Activated CD8-positive, alpha-beta T cell treated with anti-CD3 and anti-CD28 coated beads, Interleukin-2, amount 10 ng/mL, durations not matched to agents 7 days and 5 days (primary cell): ENCODE measurements around the gene MEGF6. TPM values are rescaled to one million over a fixed set of nuclear protein-coding genes. Genes with fewer than 3 reads are reported as not detected.

Experiments
- ATAC-seq: fragments of 150-1000 bp; cut with Tn5 transposase; one replicate; pipeline ENCODE4 v1.10.0; 2021; ENCODE audit warnings: moderate library complexity
- CTCF ChIA-PET: fragments of 350-600 bp; sonication (Branson Sonifier 250); formaldehyde crosslinking; loops from one replicate; lab custom pipeline; 2021; ENCODE audit warnings: antibody characterized with exemption; lab: Charles Lee
- POLR2A ChIA-PET: fragments of 350-600 bp; sonication (Branson Sonifier 250); formaldehyde crosslinking; loops from one replicate; lab custom pipeline; 2021; ENCODE audit warnings: antibody characterized with exemption; lab: Charles Lee
- DNase-seq: peaks from one replicate; pipeline ENCODE4 v3.0.0-alpha.2; 2020
- H3K27ac Mint-ChIP-seq: one replicate; pipeline ENCODE4 v1.8.0; 2021; ENCODE audit warnings: mild to moderate bottlenecking, mixed read lengths
- H3K27me3 Mint-ChIP-seq: one replicate; pipeline ENCODE4 v1.8.0; 2021; ENCODE audit warnings: low read depth, mixed read lengths
- H3K36me3 Mint-ChIP-seq: one replicate; pipeline ENCODE4 v1.8.0; 2021; ENCODE audit warnings: low read depth, mixed read lengths
- H3K4me1 Mint-ChIP-seq: one replicate; pipeline ENCODE4 v1.8.0; 2021; ENCODE audit warnings: low read depth, mixed read lengths
- H3K4me3 Mint-ChIP-seq: one replicate; pipeline ENCODE4 v1.8.0; 2021; ENCODE audit warnings: mild to moderate bottlenecking, mixed read lengths
- H3K9me3 Mint-ChIP-seq: one replicate; pipeline ENCODE4 v1.8.0; 2022; ENCODE audit warnings: mixed read lengths; ENCODE audit not compliant: insufficient read depth
- total RNA-seq, 2 experiments: library from RNA; stranded (reverse); gene quantifications; one replicate each; pipeline ENCODE4 v1.2.3, GENCODE V29; 2021

Gene MEGF6
- total RNA-seq, 2 experiments from 2014 or later = 7.1 to 8.3 TPM

DNA sequence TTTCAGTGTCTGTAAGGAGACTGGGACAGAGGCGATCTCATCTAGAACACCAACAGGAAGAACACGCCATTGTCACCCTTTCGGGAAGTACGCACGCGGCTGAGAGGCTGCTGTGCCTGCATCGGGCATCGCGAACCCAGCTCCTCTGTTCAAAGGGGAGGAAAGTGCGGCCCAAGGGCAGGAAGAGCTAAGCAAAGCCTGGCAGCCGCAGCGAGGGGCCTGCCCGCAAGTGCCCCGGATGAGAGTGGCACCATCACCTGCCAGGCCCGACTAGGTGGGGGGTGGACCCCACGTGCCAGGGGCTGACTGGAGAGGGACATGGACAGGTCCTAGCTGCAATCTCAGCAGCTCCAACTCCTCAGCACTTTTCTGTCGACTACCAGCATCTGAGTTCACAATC, 21.0 kb upstream of the MEGF6 start:
- no peak for ATAC-seq
- Mint-ChIP-seq H3K27ac (no peak overlapping the region), H3K36me3 (peaks cover 15% of the 10 kb centered on the region), H3K4me1 (no peaks in the 10 kb centered on the region), H3K4me3 (no peak overlapping the region), H3K27me3 (no peaks in the 10 kb centered on the region), H3K9me3 (no peaks in the 10 kb centered on the region)
- DNase-seq = no peak
- ChIA-PET POLR2A (no interaction called here), CTCF (no interaction called here)

DNA sequence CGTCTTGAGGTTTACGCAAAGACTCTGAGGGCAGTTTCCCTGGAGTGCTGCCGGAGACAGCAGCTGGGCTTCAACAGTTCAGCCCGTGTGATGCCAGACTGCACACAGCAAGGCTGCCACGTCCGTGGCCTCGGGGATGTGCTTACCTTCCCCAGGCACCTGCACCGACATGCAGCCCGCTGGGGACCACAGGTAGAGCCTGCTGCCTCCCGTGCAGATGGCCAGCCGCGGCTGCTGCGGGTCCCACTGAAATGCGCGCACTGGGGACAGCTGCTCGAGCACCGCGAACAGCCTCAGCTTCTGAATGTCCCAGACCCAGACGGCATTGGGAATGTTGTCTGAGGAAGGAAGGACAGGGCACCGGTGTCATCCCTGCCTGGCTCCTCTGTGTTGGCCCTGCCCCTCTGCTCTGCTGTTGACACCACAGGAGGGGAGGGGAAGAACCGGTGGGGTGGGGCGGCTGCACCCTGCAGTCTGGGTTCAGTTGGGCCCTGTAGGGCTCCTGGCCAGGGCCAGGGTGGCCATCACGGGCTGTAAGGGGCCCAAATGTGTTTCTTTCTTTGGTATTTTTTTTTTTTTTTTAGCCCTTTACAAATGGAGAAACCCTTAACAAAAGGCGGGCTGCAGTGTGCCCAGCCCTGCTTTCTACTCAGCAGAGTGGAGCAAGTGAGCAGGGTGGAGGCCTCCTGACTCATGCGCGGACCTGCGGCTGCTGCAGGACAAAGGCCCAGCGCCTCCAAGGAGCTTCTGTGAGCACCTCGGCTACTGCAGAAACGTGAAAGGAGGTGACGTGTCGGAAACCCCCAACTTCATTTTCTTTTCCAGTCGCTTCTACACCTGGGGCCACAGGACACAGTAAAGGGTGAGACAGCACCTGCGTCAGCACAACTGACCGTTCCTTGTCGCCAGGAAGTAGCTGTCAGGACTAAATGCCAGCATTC, 20.3 kb upstream of the MEGF6 start:
- ChIA-PET CTCF (no interaction called here), POLR2A (no interaction called here)
- Mint-ChIP-seq H3K4me3 (no peak overlapping the region), H3K9me3 (no peaks in the 10 kb centered on the region), H3K36me3 (peaks cover 11% of the 10 kb centered on the region), H3K27me3 (no peaks in the 10 kb centered on the region), H3K4me1 (no peaks in the 10 kb centered on the region), H3K27ac (no peak overlapping the region)
- ATAC-seq (no peak), DNase-seq (no peak)

GRCh38 chr1:3630914-3631313, 19.6 kb upstream of the MEGF6 start:
- ATAC-seq (no peak), DNase-seq (no peak)
- Mint-ChIP-seq H3K4me1 (peaks cover 3% of the 10 kb centered on the region), H3K27me3 (no peaks in the 10 kb centered on the region), H3K4me3 (no peak overlapping the region), H3K9me3 (no peaks in the 10 kb centered on the region), H3K36me3 (peaks cover 11% of the 10 kb centered on the region), H3K27ac (no peak overlapping the region)
- CTCF ChIA-PET = no interaction called here
- POLR2A ChIA-PET = no interaction called here

DNA sequence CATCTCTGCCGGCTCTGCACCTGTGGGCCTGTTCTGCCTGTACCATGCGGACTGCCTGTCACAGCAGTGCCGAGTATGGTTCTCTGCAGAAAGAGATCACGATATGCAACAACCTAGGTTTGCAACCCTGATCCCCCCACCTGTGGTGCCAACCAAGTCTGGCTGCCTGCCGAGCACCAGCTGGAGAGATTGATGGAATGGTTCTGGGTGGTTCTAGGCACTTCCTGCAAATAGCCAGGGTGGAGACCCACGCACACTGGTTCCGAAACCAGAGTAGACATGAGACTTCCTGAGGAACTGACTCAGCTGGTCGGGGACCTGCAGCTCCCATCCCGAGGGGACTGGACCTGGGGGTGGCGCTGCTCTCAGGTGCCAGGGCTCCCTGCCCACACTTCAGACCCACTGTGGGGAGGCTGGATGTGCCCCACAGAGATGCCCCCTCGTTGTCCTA, 18.9 kb upstream of the MEGF6 start:
- H3K9me3 Mint-ChIP-seq = no peaks in the 10 kb centered on the region
- ATAC-seq = no peak
- H3K27ac Mint-ChIP-seq = no peak overlapping the region
- H3K4me3 Mint-ChIP-seq = no peak overlapping the region
- no peaks in the 10 kb centered on the region for H3K27me3 Mint-ChIP-seq
- H3K36me3 Mint-ChIP-seq = peaks cover 8% of the 10 kb centered on the region
- ChIA-PET CTCF (interaction anchor here (0.9 kb wide), 1 partner anchor 15 kb away, joined by 3 read pairs; no protein-coding TSS in a partner anchor), POLR2A (no interaction called here)
- DNase-seq = no peak
- H3K4me1 Mint-ChIP-seq = peaks cover 7% of the 10 kb centered on the region

- peaks cover 7% of the 10 kb centered on the region for H3K36me3 Mint-ChIP-seq
- DNase-seq = no peak
- no peak for ATAC-seq
- no peak overlapping the region for H3K27ac Mint-ChIP-seq
- CTCF ChIA-PET = interaction anchor here (0.9 to 1.8 kb wide), 3 partner anchors 9 to 15 kb away, joined by 3 to 8 read pairs (median 3); no protein-coding TSS in a partner anchor
- H3K4me3 Mint-ChIP-seq = no peak overlapping the region
- H3K9me3 Mint-ChIP-seq = no peaks in the 10 kb centered on the region
- H3K27me3 Mint-ChIP-seq = no peaks in the 10 kb centered on the region
- POLR2A ChIA-PET = no interaction called here
- H3K4me1 Mint-ChIP-seq = peaks cover 8% of the 10 kb centered on the region
Observed at GRCh38 chr1:3629561-3630160, 18.4 kb upstream of the MEGF6 start.

DNA sequence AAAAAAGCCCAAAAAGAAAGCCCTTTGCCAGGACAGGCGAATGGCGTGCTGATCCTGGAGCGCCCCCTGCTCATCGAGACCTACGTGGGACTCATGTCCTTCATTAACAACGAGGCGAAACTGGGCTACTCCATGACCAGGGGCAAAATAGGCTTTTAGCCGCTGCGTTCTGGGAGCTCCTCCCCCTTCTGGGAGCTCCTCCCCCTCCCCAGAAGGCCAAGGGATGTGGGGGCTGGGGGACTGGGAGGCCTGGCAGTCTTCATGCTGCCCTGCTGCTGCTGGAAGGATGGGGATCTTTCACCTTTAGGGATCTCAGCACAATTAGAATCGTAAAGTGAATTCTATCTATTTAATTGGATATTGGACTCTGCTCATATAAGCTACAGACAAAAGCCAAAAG, 17.1 kb upstream of the MEGF6 start:
- CTCF ChIA-PET = interaction anchor here (0.7 to 1.8 kb wide), 4 partner anchors 10 to 110 kb away, joined by 3 to 8 read pairs (median 3); no protein-coding TSS in a partner anchor
- peaks cover 7% of the 10 kb centered on the region for H3K36me3 Mint-ChIP-seq
- POLR2A ChIA-PET = no interaction called here
- peaks cover 19% of the 10 kb centered on the region for H3K4me1 Mint-ChIP-seq
- H3K27ac Mint-ChIP-seq = no peak overlapping the region
- peaks cover 4% of the 10 kb centered on the region for H3K27me3 Mint-ChIP-seq
- ATAC-seq = no peak
- no peak overlapping the region for H3K4me3 Mint-ChIP-seq
- DNase-seq = no peak
- no peaks in the 10 kb centered on the region for H3K9me3 Mint-ChIP-seq

GRCh38 chr1:3627515-3628253, 16.4 kb upstream of the MEGF6 start:
- no peak overlapping the region for H3K4me3 Mint-ChIP-seq
- no peak for DNase-seq
- peaks cover 5% of the 10 kb centered on the region for H3K36me3 Mint-ChIP-seq
- peaks cover 4% of the 10 kb centered on the region for H3K27me3 Mint-ChIP-seq
- no peaks in the 10 kb centered on the region for H3K9me3 Mint-ChIP-seq
- POLR2A ChIA-PET = no interaction called here
- H3K4me1 Mint-ChIP-seq = peaks cover 23% of the 10 kb centered on the region
- H3K27ac Mint-ChIP-seq = no peak overlapping the region
- no peak for ATAC-seq
- CTCF ChIA-PET = interaction anchor here (1.8 kb wide), 1 partner anchor 9 kb away, joined by 8 read pairs; no protein-coding TSS in a partner anchor

DNA sequence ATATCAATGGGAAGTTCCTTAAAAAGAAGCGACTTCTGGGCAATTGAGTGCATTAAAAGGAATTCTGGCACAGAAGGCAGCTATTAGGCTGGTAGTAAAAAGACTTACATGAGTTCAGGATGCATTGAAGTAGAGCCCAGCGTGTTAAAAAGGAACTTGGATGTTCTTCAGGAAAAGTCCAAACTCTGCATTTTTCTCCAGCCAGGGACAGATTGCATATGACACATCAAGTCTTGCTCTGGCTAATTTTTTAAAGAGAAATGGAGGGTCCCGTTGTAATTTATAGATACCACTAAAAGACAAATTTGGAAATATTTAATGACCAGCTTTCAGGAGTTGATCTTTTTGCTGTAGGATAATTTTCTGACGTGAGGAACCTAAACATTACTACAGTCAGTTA, 14.7 kb upstream of the MEGF6 start:
- H3K4me3 Mint-ChIP-seq = peak overlapping the region; percentile 62
- ChIA-PET CTCF (interaction anchor here (1.0 kb wide), 1 partner anchor 173 kb away, joined by 3 read pairs; no protein-coding TSS in a partner anchor), POLR2A (interaction anchor here (0.6 kb wide), 1 partner anchor 30 kb away, joined by 6 read pairs; no protein-coding TSS in a partner anchor)
- no peak for ATAC-seq
- H3K9me3 Mint-ChIP-seq = no peaks in the 10 kb centered on the region
- H3K36me3 Mint-ChIP-seq = peaks cover 5% of the 10 kb centered on the region
- no peak for DNase-seq
- H3K27ac Mint-ChIP-seq = no peak overlapping the region
- H3K4me1 Mint-ChIP-seq = peaks cover 23% of the 10 kb centered on the region
- H3K27me3 Mint-ChIP-seq = peaks cover 4% of the 10 kb centered on the region

DNA sequence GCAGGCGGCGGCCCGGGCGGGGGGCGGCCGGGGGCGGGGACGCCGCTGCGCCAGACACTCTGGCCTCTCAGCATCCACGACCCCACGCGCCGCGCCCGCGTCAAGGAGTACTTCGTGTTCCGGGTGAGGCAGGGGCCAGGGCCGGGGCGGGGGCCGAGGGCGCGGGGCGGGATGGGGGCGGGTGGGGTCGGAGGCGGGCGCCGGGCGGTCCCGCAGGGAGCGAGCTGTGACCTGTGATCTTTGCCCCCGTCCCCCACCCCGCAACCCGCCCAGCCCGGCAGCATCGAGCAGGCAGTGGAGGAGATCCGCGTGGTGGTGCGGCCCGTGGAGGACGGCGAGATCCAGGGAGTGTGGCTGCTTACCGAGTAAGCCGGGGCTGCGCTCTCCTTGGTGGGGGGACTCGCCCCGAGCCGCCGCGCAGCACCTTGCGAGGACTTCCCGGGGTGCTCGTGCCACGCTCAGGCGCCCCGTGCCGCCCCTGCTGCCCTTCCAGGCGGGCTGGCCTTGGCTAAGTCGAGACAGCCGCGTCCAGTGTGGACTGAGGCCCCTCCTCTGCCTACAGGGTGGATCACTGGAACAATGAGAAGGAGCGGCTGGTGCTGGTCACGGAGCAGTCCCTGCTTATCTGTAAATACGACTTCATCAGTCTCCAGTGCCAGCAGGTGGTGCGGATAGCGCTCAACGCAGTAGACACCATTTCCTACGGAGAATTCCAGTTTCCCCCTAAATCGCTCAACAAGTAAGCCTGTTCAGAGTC, 14.0 kb upstream of the MEGF6 start:
- ChIA-PET CTCF (interaction anchor here (1.0 kb wide), 1 partner anchor 173 kb away, joined by 3 read pairs; no protein-coding TSS in a partner anchor), POLR2A (no interaction called here)
- ATAC-seq = peak; percentile 32
- Mint-ChIP-seq H3K27me3 (peaks cover 4% of the 10 kb centered on the region), H3K4me1 (peaks cover 23% of the 10 kb centered on the region), H3K36me3 (peaks cover 5% of the 10 kb centered on the region), H3K9me3 (no peaks in the 10 kb centered on the region), H3K4me3 (peak overlapping the region; percentile 92), H3K27ac (peak overlapping the region; percentile 93)
- DNase-seq = peak; percentile 48

DNA sequence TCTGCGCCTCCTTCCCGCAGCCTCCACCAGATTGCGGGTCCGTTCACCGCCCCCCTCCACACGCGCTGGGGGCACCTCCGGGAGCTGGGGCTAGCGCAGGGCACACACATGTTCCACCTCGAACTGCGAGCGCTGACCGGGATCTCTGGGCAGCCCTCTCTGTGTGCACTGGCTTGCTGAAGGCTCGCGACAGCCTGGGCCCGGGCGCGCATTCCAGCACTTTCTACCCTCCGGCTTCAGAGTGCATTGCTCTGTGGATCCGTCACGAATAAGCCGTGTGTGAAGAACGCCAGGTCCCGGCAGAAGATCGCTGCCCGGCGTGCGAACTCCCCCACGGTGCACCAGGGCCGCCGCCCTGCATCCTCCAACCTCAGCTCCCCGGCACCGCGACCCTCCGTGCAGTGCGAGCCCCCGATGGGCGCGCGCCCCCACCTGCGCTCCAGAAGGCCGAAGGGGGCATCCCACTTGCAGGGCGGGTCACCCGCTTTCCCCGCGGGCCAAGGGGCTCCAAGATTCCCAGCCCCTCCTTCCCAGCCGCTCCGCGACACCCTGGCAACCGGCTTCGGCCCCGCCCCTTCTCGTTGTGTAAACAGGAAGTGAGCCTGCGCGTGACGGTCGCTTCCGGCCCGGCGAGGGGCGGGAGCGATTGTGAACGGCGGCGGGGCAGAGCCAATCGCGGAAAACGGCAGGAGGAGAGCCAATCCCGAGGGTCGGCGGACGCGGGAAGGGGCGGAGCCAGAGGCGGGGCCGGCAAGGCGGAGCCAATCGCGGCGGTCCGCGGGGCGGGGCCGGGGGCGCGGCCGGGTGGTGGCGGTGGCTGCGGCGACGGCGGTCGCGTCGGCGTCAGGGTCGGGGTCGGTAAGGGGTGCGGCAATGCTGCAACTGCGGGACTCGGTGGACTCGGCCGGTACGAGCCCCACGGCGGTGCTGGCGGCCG, 13.2 kb upstream of the MEGF6 start, which contains the start of gene TPRG1L:
TPRG1L (plus strand) TSS at position 816 of the 937 bp plus-strand sequence; CDS start at position 874, 58 bp downstream.
- peak within 1 kb of the TSS; percentile 92 for H3K4me3 Mint-ChIP-seq
- peak within 1 kb of the TSS; percentile 93 for H3K27ac Mint-ChIP-seq
- CTCF ChIA-PET = interaction anchor here (0.9 to 1.8 kb wide), 2 partner anchors 133 to 172 kb away, joined by 3 to 6 read pairs; no protein-coding TSS in a partner anchor
- peaks cover 26% of the 10 kb centered on the region for H3K4me1 Mint-ChIP-seq
- ATAC-seq (peak; percentile 95), DNase-seq (peak; percentile 98)
- peaks cover 8% of the 10 kb centered on the region for H3K27me3 Mint-ChIP-seq
- H3K36me3 Mint-ChIP-seq = peaks cover 5% of the 10 kb centered on the region
- POLR2A ChIA-PET = interaction anchor here (0.7 kb wide), 1 partner anchor 171 kb away, joined by 3 read pairs; no protein-coding TSS in a partner anchor
- no peaks in the 10 kb centered on the region for H3K9me3 Mint-ChIP-seq
